HG03039 (cell line): ENCODE results near the gene IGF2R.
"Not testable (repeated sequence)": the region's sequence is repeated elsewhere in the genome, so short reads cannot be mapped to it uniquely, and the experiment has no call there.

Source experiments
- ATAC-seq: cut with Tn5 transposase; IDR thresholded peaks from one replicate; pipeline ENCODE4 v1.9.1; 2021; ENCODE audit warnings: mild to moderate bottlenecking, moderate library complexity; ENCODE audit not compliant: unreplicated experiment

The IGF2R gene

DNA sequence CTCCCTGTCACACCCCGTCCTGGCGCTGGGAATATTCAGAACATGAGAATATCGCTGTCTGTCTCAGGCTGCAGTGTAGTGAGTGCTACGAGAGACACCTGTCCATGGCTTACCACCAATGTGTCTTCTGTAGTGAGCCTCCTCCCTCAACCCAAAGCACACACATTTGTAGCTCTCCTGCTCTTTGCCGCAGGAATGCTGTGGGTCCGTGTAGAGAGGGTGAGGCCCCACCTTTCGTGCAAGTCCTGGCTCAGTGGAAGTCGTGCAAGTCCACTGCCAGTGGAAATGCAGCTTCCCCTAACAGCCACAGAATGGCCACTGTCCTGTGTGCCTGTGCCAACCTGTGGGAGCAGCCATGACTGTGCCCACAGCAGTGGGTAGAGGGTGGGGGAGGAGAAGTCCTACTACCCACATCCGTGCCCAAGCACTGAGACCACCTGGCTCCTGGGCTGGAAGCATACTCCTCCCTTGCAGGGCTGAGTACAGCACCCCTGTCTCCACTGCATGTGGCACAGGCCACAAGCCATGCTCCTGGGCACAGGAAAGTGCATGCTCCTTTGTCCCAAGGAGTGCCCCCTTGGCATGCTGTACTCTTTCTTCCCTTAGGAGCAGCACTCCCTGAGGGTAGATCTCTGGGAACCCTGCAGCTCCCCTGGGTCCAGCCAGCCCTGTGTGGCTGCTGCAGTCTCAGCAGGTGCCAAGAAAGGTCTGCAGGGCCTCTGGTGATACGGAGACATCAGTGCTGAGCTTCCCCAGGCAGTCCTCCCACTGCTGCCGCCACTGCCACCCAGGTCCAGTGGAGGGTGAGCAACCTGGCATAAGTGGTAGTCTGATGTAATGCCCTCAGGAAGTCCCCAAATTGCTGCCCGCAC is 28.0 kb downstream of the IGF2R start:
- ATAC-seq = no peak

DNA sequence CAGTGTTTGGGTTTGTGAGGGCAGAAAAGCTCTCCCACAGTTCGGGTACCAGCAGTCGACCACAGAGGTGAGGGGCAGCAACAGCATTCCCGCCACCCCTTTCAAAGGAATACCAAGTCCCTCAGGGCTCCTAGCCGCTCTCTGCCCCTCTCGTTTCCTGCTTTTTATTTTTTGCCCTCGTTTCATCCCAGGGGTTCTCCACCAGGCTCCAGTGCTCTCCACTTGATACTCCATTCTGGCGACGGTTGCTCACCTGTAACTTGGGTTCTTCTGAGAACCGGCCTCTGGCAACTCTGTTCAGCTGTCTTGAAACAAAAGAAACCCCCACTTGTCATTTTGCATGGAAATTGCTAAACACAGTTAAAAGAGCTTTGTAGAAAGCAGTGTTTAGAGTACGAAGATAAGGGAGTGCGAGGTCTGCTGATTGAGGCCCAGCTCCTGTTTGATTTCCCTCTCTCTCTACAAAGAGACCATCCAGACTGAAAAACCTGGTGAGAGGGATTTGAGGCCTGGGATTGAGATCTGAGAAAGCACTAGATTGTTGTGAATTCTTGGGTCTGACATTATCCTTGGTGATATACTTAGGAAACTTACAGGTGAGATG is 28.7 kb downstream of the IGF2R start:
- ATAC-seq = no peak

DNA sequence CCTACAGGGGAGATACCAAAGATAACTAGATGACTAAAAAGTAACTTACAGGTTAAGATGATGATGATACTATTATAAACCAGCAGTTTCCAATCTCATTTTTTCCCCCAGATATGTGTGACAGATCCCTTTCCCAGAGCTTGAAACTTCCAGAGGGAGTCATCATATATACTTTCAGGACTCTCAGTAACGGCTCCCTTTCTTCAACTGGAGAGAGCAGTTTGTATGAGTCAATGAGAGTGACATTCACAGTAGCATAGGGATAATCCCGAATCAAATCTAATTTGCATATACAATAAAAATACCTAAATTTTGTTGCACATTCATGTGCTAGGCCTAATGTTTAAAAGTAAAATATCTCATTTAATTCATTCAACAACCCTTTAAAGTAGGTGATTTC is 29.7 kb downstream of the IGF2R start:
- no peak for ATAC-seq

DNA sequence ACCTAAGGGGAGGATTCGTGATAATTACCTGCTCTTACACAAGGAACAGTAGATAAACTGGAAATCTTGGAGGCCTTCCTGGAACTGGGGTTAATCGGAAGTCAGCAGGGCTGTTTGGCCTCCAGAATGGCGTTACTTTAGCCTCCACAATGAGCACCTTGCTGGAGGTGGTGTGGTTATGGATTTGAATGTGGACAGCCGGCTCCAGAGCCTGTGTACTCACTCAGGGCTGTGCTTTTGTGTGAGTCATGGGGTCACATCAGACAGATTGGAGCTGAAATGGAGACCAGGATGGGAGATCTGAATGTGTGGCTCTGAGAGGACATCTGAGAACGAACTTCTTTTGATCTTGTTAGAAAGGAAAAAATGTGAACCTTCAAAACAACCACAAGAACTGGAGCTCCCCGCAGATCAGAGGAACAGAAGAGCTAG is 30.4 kb downstream of the IGF2R start:
- ATAC-seq = no peak

DNA sequence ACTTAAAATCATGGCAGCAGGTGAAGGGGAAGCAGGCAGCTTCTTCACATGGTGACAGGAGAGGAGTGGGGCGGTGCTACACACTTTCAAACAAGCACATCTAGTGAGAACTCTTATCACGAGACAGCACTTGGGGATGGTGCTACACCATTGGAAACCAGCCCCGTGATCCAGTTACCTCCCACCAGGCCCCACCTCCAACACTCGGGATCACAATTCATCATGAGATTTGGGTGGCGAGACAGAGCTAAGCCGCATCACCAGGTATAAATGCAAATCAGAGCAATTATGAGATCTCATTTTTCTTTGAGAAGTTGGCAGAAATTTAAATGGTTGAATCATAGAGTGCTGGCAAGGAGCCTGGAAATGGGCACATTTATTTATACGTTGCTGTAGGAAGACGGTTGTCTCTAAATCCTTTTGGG is 31.4 kb downstream of the IGF2R start:
- no peak for ATAC-seq

DNA sequence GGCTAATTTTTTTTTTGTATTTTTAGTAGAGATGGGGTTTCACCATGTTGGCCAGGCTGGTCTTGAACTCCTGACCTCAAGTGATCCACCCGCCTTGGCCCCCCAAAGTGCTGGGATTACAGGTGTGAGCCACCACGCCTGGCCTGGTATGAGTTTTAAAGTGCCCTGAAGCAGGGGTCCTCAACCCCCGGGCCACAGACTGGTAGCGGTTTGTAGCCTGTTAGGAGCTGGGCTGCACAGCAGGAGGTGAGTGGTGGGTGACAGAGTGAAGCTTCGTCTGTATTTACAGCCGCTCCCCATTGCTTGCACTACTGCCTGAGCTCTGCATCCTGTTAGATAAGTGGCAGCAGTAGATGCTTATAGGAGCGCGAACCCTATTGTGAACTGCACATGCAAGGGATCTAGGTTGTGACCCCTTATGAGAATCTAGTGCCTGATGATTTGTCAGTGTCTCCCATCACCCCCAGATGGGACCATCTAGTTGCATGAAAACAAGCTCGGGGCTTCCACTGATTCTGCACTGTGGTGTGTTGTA is 32.1 kb downstream of the IGF2R start:
- not testable (repeated sequence) for ATAC-seq

DNA sequence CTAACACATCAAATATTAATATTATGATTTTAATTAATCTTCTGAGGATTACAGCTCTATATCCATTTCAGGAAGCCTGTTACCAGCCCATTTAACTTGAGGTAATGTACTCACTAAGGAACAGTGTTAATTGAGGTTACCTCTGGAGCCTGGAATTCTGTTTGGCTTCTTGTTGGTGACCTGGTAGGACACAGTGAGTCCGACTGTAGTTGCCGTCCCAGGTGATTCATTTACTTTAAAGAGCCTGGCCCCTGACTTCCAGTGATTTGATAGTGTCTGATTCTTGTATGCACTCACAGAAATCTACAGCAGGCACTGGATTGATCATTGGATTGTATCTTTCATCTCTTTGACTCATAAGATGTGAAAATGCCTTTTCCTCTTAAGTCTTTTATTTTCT is 34.0 kb downstream of the IGF2R start:
- ATAC-seq = no peak

DNA sequence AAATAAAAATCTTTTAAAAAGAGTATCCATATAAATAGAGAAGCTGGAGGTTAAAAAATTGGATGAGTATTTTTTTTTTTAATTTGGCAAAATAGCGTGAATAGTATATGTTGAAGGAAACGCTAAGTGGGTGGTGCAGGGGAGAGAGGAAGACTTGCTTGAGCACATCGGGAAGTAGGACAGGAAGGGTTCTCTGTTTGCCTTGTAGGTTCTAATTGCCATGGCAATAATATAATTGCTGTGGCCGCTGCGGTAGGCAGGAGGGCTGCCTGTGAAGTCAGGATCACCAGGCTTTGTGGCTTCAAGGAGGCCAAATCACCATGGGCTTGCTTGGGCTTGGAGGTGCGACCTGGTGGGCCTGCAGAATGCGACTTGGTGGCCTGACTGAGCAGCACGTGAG is 35.1 kb downstream of the IGF2R start:
- no peak for ATAC-seq

DNA sequence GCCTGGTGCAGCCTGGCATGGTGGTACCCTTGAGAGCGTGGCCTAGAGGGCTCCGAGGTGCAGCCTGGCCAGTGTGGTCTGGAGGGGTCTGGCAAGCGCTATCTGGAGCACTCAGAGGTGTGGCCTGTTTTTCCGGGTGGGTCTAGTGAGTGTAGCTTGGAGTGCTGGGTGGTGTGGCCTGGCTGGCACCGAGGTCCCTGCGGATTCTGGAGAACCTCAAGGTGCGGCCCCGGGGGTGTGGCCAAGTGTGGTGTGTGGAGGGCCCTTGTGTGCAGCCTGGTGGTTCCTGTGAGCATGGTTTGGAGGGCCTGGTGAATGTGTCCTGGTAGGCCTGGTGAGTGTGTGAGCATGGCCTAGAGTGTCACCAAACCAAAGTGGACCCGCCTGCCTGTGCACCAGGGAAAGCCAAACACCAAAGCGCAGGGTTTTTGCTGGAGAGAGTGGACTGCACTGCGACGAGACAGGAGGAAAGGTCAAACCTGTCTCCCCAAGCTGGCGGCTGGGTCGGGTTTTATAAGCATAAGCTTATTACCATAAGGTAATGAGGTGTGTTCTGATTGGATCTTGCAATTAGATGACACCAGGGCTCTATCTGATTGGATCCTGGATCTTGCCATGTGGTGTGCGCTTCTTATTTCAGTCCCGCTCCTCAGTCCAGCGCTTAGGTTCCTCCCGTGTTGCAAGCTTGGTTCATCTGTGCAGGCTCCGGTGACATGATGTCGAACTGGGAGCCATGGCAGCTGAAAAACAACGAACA is 35.7 kb downstream of the IGF2R start:
- ATAC-seq = no peak

DNA sequence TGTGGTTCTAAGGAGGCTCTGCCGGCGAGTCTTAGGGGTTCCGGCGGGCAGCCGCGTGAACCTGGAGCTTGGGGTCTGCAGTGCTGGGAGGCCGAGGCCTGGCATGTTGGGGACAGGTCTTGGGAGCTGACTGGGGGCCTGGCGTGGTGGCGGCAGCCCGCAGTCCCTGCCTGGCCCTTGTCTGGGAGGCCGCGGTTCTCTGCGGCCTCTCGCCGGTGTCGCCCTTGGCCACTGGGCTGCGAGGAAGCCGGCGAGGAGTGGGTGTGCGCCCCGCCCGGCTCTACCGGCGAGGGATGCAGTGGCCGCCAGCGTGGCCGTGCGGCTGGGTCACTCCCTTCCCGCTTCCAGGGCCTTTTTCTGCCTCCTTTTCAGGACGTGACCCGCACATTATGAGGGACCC is 36.3 kb downstream of the IGF2R start:
- ATAC-seq = no peak

DNA sequence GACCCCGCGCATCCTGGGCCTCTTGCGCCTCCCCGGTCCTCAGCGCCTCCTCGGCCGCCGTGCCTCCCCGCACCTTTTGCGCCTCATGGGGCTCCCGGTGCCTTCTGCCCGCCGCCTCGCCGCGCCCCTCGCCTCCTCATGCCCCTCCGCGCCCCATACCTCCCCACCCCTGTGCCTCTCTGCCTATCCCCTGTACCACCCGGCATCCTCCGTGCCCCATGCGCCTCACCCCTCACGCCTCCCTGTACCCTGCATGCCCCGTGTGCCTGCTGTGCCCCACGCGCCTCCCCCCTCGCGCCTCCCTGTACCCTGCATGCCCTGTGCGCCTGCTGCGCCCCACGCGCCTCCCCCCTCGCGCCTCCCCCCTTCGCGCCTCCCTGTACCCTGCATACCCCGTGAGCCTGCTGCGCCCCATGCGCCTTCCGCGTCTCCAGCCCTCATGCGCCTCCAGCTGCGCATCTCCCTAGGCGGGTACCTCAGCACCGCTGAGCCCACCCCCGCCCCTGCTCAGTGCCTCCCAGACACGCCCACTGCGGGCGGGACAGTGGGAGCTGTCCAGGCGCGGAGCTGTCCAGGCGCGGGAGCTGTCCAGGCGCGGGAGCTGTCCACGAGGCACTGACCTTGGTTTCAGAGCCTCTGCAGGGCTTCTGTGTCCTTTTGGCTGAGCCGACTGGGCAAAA is 37.1 kb downstream of the IGF2R start:
- ATAC-seq = no peak

DNA sequence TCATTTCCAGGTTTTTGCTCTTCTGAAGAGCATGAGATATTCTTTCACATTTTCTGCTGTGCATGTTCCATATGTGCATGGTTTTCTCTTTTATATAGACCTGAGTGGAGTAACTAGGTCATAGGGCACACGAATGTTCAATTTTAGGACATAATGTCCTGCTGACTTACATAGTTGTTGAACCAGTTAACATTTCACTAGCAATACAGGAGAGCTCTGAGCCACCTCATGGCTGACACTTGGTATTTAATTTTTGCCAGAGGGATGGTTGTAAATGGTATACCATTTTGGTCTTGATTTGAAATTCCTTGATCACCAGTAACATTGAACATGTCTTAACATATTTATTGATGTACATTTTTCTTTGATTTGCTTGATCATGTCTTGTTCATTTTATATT is 38.3 kb downstream of the IGF2R start:
- ATAC-seq = no peak

DNA sequence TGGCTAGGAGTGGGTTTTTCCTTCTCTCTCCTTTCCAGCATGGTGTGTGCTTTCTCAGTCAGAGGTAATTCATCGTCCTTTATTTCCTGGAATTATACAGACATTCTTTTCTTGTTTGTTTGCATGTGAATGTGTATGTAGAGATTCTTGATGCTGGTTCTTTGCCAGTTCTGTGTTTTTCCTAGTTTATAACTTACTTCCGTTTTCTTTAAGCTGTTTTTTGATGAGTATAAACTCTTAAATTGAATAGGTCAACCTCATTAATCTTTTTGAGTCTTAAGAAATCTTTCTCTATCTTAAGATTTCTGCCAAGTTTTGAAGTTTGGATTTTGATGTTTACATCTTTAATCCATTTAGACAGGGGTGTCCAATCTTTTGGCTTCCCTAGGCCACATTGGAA is 38.7 kb downstream of the IGF2R start:
- ATAC-seq = no peak

DNA sequence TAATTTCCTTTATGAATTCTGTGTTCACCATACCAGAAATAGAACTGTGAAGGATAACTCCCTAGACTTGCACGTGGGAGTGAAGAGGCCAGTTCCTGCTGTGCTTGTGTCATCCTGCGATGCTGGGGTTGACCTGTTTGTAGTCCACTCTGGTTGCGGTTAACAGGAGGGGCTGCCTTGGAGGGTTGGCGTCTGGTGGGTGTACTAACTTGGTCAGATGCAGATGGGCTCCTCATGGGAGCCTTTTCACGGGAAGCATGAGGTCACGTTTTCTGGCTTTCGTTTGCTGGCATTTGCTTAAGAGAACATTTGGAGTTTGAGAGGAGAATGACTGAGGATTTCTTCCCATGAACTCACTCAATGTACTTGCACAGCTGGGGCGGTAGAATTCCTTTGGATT is 41.2 kb downstream of the IGF2R start:
- no peak for ATAC-seq

DNA sequence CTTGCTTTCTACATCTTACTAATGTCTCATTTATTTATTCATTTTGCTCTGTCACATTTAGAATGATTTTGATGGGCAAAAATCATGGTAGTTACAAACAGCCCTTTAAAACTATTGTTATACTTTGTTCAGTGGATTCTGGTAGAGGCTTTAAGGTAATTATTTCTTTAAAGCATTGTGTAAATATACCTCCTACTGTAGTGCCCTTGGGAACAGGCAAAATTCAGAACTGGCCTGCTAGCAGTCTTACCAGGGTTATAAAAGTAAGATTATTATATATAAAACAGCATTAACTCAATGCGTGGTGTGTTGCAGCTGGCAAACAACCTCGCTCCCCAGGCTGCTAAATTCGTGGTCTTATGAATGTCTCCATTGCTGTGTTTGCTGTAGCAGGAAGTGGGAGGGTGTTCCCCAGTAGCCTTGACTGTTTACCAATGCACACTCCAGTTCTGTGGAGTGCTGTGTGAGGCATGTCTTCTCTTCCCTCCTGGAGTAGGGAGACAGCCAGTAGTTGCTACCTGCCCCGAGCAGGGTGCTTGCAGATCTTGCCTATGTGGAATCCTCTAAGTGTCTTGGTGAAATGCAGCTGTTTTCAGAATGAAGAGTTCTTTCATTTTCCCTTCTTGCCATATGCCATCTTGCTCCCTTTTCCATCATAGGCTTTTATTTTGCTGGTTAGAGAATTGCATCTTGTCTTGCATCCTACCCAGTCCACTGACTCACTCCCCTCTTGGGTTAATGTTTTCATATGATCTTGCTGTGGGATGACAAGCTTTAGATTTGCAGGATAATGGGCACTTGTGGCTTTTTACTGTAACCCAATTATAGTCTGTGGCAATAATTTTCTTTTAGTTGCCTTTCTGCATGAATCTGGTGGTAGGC is 45.3 kb downstream of the IGF2R start:
- no peak for ATAC-seq

DNA sequence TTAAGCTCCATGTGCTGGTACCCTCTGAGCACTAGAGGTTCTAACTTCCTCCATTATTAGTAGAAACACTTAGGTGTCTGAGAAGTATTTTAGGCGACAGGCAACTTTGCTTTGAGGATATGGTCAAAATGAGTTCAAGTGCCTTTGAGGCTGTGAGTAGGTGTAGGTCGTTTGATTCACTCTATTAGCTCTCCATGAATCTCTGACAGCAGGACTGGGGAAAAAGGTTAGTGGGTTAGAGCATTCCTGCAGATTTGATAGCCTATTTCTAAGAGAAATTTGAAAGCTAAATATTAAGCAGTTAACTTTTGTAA is 45.9 kb downstream of the IGF2R start:
- ATAC-seq = no peak

DNA sequence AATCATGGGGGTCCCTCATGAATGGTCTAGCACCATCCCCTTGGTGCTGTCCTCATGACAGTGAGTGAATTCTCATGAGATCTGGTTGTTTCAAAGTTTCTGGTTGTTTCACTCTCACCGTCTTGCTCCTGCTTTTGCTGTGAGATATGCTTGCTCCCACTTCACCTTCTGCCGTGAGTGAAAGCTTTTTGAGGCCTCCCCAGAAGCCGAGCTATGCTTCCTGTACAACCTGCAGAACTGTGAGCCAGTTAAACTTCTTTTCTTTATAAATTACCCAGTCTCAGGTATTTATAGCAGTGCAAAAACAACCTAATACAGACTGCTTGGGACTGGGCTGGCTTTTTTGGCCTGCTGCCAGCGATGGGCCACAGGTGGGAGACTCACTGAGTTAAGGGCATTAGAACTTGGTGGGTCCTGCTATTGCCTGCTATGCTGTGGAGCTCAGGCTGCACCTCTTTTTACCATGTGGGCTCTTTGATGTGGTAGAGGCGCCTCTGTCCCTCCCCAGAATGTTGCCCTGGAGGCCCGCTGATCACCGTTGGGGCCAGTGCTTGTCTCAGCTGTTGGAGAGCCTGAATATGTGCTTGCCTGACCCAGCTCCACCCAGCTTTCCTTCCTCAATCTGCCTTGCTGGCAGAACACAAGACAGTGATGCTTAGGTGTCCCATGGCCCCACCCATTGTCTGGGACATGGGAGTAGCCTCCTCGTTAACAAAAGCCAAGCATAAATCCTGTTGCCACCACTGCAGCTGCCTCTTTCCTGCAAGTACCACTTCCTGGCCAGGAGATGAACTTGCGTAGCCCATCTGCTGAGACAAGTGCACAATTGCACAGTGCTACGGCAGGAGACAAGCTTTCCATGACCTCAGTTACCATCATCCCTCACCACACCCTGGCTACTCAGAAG is 47.1 kb downstream of the IGF2R start:
- no peak for ATAC-seq

DNA sequence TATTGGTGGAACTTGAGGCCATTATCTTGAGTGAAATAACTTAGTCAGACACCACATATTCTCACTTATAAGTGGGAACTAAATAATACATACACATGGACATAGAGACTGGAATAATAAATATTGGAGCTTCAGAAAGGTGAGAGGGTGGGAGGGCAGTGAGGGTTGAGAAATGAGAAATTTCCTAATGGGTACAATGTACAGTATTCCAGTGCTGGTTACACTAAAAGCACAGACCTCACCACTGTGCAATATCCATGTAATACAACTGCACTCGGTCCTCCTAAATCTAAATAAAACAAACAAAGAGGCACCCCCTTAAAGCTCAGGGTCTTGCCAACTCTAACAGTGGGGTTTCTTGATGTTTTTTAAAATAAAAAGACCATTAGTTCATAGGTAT is 53.2 kb downstream of the IGF2R start:
- no peak for ATAC-seq

DNA sequence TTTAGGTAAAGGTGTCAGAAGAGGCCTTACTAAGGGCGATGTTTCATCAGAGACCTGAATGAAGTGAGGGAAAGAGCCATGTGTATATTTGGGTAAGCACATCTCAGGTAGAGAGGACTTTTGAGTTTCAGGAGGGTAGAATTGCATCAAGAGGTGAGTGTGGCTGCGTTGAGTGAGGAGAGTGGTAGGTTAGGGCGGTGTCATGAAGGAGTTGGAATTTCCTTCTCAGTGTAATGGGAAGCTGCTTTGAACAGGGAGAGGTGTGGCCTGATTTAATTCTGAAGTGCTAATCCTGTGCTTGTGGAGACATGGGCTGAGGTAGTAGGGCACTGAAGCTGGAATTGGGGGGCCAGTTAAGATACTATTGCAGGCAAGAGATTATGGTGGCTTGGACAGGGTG is 53.9 kb downstream of the IGF2R start:
- ATAC-seq = no peak
